Cardiac fibroblast (primary cell): Measurements from ENCODE around the gene PHOX2A.

Source experiments
- DNase-seq, 2 donors: peaks; one replicate each; pipeline versions ENCODE4 v3.0.0 to v3.0.0-alpha.2; 2010; ENCODE audit warnings: low read depth in 2 of 2
- H3K4me3 ChIP-seq, 2 donors: replicated peaks in 1 of 2; 1 replicate in 1 of 2; 2 replicates in 1 of 2; pipeline ENCODE4 v1.5.1; 2011; ENCODE audit warnings: low read depth in 2 of 2, low read length in 2 of 2, mild to moderate bottlenecking in 2 of 2, moderate library complexity in 1 of 2
- CTCF ChIP-seq: IDR thresholded peaks from one replicate; pipeline ENCODE4 v1.5.1; 2011; ENCODE audit warnings: low read depth, mild to moderate bottlenecking, low read length, inconsistent platforms

PHOX2A gene

GRCh38 chr11:72238492-72239312, 5.3 kb downstream of the PHOX2A start:
- no peak overlapping the region for H3K4me3 ChIP-seq
- no peak for DNase-seq
- TF ChIP-seq CTCF: no peak

- peak; percentile 70 to 80 for DNase-seq
- TF ChIP-seq CTCF: peak; percentile 86
- H3K4me3 ChIP-seq: no peak overlapping the region
These were observed 5.9 kb downstream of the PHOX2A start for GRCh38 chr11:72238040-72238450.

- no peak for DNase-seq
- no peak for TF ChIP-seq CTCF
- H3K4me3 ChIP-seq: no peak overlapping the region
These were observed 6.7 kb downstream of the PHOX2A start for GRCh38 chr11:72237112-72237931.

GRCh38 chr11:72236774-72237111, 7.2 kb downstream of the PHOX2A start:
- no peak for TF ChIP-seq CTCF
- no peak overlapping the region for H3K4me3 ChIP-seq
- DNase-seq: no peak

GRCh38 chr11:72236083-72236697, 7.8 kb downstream of the PHOX2A start:
- TF ChIP-seq CTCF: no peak
- no peak overlapping the region for H3K4me3 ChIP-seq
- no peak for DNase-seq

GRCh38 chr11:72235351-72236057, 8.5 kb downstream of the PHOX2A start:
- DNase-seq: no peak
- TF ChIP-seq CTCF: no peak
- no peak overlapping the region for H3K4me3 ChIP-seq
